SK-N-SH (cell line): Measurements from ENCODE around the gene ZNF91. TPM values are rescaled to one million over a fixed set of nuclear protein-coding genes. Genes with fewer than 3 reads are reported as not detected.
A peak's percentile ranks its signal among the peaks of the same experiment; 100 is the strongest.
"Not testable (repeated sequence)": the region's sequence is repeated elsewhere in the genome, so short reads cannot be mapped to it uniquely, and the experiment has no call there.

Source experiments
- CTCF ChIA-PET: fragments of 300-600, 350-600 bp; formaldehyde crosslinking; extraction: SDS; loops from one replicate; lab custom pipeline; 2021; lab: Yijun Ruan, JAX
- POLR2A ChIA-PET: fragments of 350-600 bp; sonication (Branson Sonifier 250); formaldehyde crosslinking; extraction: SDS; loops from one replicate; lab custom pipeline; 2020; ENCODE audit warnings: antibody characterized with exemption, inconsistent platforms; lab: Yijun Ruan, JAX
- DNase-seq: peaks from one replicate; pipeline ENCODE4 v3.0.0; 2012
- H2AFZ ChIP-seq: fragments of 200-600 bp; sonication (generic); 2 replicates; pipeline ENCODE4 v1.8.1; 2016; ENCODE audit warnings: antibody characterized with exemption, mild to moderate bottlenecking, low read depth
- H3F3A ChIP-seq: fragments of 200-600 bp; sonication (generic); replicated peaks from 2 replicates; pipeline ENCODE3; 2016; ENCODE audit warnings: antibody characterized with exemption, mild to moderate bottlenecking; ENCODE audit not compliant: insufficient read depth
- H3K27ac ChIP-seq, 2 experiments: fragments of 200-500 bp in 1 of 2; fragments of 200-600 bp in 1 of 2; sonication (Bioruptor generic) in 1 of 2; sonication (generic), shearing (Covaris generic) in 1 of 2; 2 replicates each; pipeline versions ENCODE4 v1.5.1 to v1.6.1; 2014 to 2016; ENCODE audit warnings: low read depth in 2 of 2, inconsistent platforms in 1 of 2, low read length in 1 of 2, mild to moderate bottlenecking in 1 of 2, mixed read lengths in 1 of 2
- H3K27me3 ChIP-seq: fragments of 200-600 bp; sonication (generic), shearing (Covaris generic); 2 replicates; pipeline ENCODE4 v1.6.1; 2016; ENCODE audit warnings: mixed run types; ENCODE audit not compliant: insufficient read depth
- H3K36me3 ChIP-seq, 2 experiments: fragments of 200-500 bp in 1 of 2; fragments of 200-600 bp in 1 of 2; sonication (Bioruptor generic) in 1 of 2; sonication (generic) in 1 of 2; replicated peaks in 1 of 2; 2 replicates each; pipeline versions ENCODE3 to v1.5.1; 2014 to 2016; ENCODE audit warnings: low read length in 1 of 2, mild to moderate bottlenecking in 1 of 2; ENCODE audit not compliant: insufficient read depth in 2 of 2, control insufficient read depth in 1 of 2
- H3K4me1 ChIP-seq, 2 experiments: fragments of 200-500 bp in 1 of 2; fragments of 200-600 bp in 1 of 2; sonication (Bioruptor generic) in 1 of 2; sonication (generic), shearing (Covaris generic) in 1 of 2; 2 replicates each; pipeline versions ENCODE4 v1.5.1 to v1.6.1; 2014 to 2016; ENCODE audit warnings: low read depth in 1 of 2, low read length in 1 of 2, mixed run types in 1 of 2; ENCODE audit not compliant: insufficient read depth in 2 of 2, control insufficient read depth in 1 of 2
- H3K4me2 ChIP-seq: fragments of 200-600 bp; sonication (generic), shearing (Covaris generic); 2 replicates; pipeline ENCODE4 v1.6.1; 2017; ENCODE audit warnings: mixed run types
- H3K4me3 ChIP-seq, 2 experiments: fragments of 200-500 bp in 1 of 2; fragments of 200-600 bp in 1 of 2; sonication (Bioruptor generic) in 1 of 2; sonication (generic), shearing (Covaris generic) in 1 of 2; 2 replicates each; pipeline versions ENCODE4 v1.5.1 to v1.8.1; 2014 to 2016; ENCODE audit warnings: low read depth in 2 of 2, inconsistent platforms in 1 of 2, low read length in 1 of 2, mild to moderate bottlenecking in 1 of 2, mixed read lengths in 1 of 2, moderate library complexity in 1 of 2
- H3K79me2 ChIP-seq: fragments of 200-600 bp; sonication (generic); 2 replicates; pipeline ENCODE4 v1.8.1; 2017; ENCODE audit warnings: mild to moderate bottlenecking; ENCODE audit not compliant: insufficient read depth
- H3K9ac ChIP-seq: fragments of 200-600 bp; sonication (generic); 2 replicates; pipeline ENCODE4 v1.6.1; 2017; ENCODE audit warnings: mixed run types
- H3K9me2 ChIP-seq: fragments of 200-600 bp; sonication (generic); 2 replicates; pipeline ENCODE4 v1.6.1; 2017; ENCODE audit warnings: mixed run types
- H3K9me3 ChIP-seq: fragments of 200-600 bp; sonication (generic); 2 replicates; pipeline ENCODE4 v1.6.1; 2017; ENCODE audit warnings: mixed run types, mild to moderate bottlenecking, moderate library complexity
- H4K20me1 ChIP-seq: fragments of 200-600 bp; sonication (generic); 2 replicates; pipeline ENCODE4 v1.6.1; 2017; ENCODE audit warnings: mild to moderate bottlenecking, mixed run types; ENCODE audit not compliant: insufficient read depth
- EP300 ChIP-seq, 2 experiments: IDR thresholded peaks; 2 replicates each; pipeline versions ENCODE4 v1.4.0 to v1.6.1; 2012; ENCODE audit warnings: borderline replicate concordance in 1 of 2, low read depth in 1 of 2, low read length in 1 of 2
- EZH2phosphoT487 ChIP-seq: fragments of 200-600 bp; sonication (generic); IDR thresholded peaks from 2 replicates; pipeline ENCODE4 v1.6.1; 2017; ENCODE audit warnings: low read depth, mixed run types, mild to moderate bottlenecking, antibody characterized with exemption, moderate library complexity, borderline replicate concordance
- FOXM1 ChIP-seq: IDR thresholded peaks from 2 replicates; pipeline ENCODE4 v1.4.0; 2012; ENCODE audit warnings: low read depth, mild to moderate bottlenecking
- GABPA ChIP-seq: IDR thresholded peaks from 2 replicates; pipeline ENCODE4 v1.4.0; 2012; ENCODE audit warnings: low read depth, mild to moderate bottlenecking
- GATA2 ChIP-seq: sonication (generic); formaldehyde crosslinking; IDR thresholded peaks from 2 replicates; pipeline ENCODE4 v1.5.0; 2020; ENCODE audit warnings: mild to moderate bottlenecking, missing genetic modification reagents
- NFIC ChIP-seq: IDR thresholded peaks from 2 replicates; pipeline ENCODE4 v1.4.0; 2012; ENCODE audit warnings: borderline replicate concordance
- NRF1 ChIP-seq: IDR thresholded peaks from 2 replicates; pipeline ENCODE4 v1.6.1; 2012; ENCODE audit warnings: low read depth, mild to moderate bottlenecking, low read length
- POLR2AphosphoS5 ChIP-seq: IDR thresholded peaks from 2 replicates; pipeline ENCODE4 v1.6.1; 2012; ENCODE audit warnings: low read depth, low read length
- RFX5 ChIP-seq: IDR thresholded peaks from 2 replicates; pipeline ENCODE4 v1.6.1; 2012; ENCODE audit warnings: mild to moderate bottlenecking, improper control_type of control experiment, low read length
- SMC3 ChIP-seq: IDR thresholded peaks from 2 replicates; pipeline ENCODE4 v1.6.1; 2012; ENCODE audit warnings: low read depth, low read length, improper control_type of control experiment
- TAF1 ChIP-seq: IDR thresholded peaks from 2 replicates; pipeline ENCODE4 v1.6.1; 2012; ENCODE audit warnings: low read depth, mild to moderate bottlenecking, low read length, moderate library complexity, borderline replicate concordance
- TCF12 ChIP-seq: IDR thresholded peaks from 2 replicates; pipeline ENCODE4 v1.4.0; 2012
- TEAD4 ChIP-seq: IDR thresholded peaks from 2 replicates; pipeline ENCODE4 v1.4.0; 2012; ENCODE audit warnings: mild to moderate bottlenecking, borderline replicate concordance; ENCODE audit not compliant: insufficient read depth
- YY1 ChIP-seq: IDR thresholded peaks from 2 replicates; pipeline ENCODE4 v1.4.0; 2012; ENCODE audit warnings: low read depth, mild to moderate bottlenecking
- WGBS: methylation state at CpG from one replicate; pipeline ENCODE4 v1.1.6; 2017; ENCODE audit warnings: low lambda C conversion rate; 5-methylcytosine and 5-hydroxymethylcytosine counted together
- polyA plus RNA-seq, 3 experiments: library from polyadenylated mRNA; depleted of rRNA; stranded (reverse); fragments of >200 nt; gene quantifications; 2 replicates each; pipeline ENCODE4 v1.2.3, GENCODE V29; 2012
- TF ChIP-seq, protein P1 (sequence below): fragments of 200-600 bp; sonication (generic); IDR thresholded peaks from 2 replicates; pipeline ENCODE4 v1.6.1; 2017; ENCODE audit warnings: antibody characterized with exemption, mild to moderate bottlenecking, moderate library complexity
- TF ChIP-seq, protein P2 (sequence below): IDR thresholded peaks from 2 replicates; pipeline ENCODE4 v1.4.0; 2012; ENCODE audit warnings: low read depth
- TF ChIP-seq, protein P3 (sequence below): IDR thresholded peaks from 2 replicates; pipeline ENCODE4; 2012
- TF ChIP-seq, protein P4 (sequence below): fragments of 150-350 bp; IDR thresholded peaks from 2 replicates; pipeline ENCODE4 v1.6.1; 2017; ENCODE audit warnings: antibody characterized with exemption, low read length, low read depth, borderline replicate concordance
- TF ChIP-seq, protein P5 (sequence below): IDR thresholded peaks from 2 replicates; pipeline ENCODE4 v1.4.0; 2012; ENCODE audit warnings: low read depth, borderline replicate concordance

ZNF91 gene
- polyA plus RNA-seq, 1 of the 3 experiments (the other 2 are of a cell fraction), result 11.8 TPM

DNA sequence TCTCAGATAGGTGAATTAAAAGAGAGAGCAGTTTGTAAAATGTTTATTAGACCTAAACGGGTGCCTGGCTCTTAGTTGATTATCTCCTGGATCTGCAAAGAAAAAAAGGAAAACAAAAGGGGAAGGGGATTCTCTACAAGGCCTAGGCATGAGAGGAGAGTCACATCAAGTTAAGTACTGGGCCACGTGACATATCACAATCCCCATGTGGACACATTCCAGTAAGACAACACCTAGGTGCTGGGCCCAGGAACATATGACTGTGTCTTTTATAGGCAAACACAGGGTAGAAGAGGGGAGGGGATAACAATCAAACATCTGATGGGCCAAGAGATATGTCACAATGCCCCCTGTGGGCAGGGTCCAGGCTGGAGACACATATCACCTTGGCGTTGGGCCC lies 4.2 kb upstream of the ZNF91 start:
- H3K27ac ChIP-seq, result no peak overlapping the region
- DNase-seq, result no peak
- H3K27me3 ChIP-seq, result no peaks in the 10 kb centered on the region
- H3K4me2 ChIP-seq, result no peak overlapping the region
- H3K4me3 ChIP-seq, result no peak overlapping the region
- ChIA-PET CTCF (no interaction called here), POLR2A (no interaction called here)
- H2AFZ ChIP-seq, result no peak overlapping the region
- H3F3A ChIP-seq, result peaks cover 5% of the 10 kb centered on the region
- H3K79me2 ChIP-seq, result peaks cover 6% of the 10 kb centered on the region
- H3K4me1 ChIP-seq, result no peaks in the 10 kb centered on the region
- TF ChIP-seq YY1, result no peak
- TF ChIP-seq TAF1, result no peak
- TF ChIP-seq FOXM1, result no peak
- TF ChIP-seq, protein P1, sequence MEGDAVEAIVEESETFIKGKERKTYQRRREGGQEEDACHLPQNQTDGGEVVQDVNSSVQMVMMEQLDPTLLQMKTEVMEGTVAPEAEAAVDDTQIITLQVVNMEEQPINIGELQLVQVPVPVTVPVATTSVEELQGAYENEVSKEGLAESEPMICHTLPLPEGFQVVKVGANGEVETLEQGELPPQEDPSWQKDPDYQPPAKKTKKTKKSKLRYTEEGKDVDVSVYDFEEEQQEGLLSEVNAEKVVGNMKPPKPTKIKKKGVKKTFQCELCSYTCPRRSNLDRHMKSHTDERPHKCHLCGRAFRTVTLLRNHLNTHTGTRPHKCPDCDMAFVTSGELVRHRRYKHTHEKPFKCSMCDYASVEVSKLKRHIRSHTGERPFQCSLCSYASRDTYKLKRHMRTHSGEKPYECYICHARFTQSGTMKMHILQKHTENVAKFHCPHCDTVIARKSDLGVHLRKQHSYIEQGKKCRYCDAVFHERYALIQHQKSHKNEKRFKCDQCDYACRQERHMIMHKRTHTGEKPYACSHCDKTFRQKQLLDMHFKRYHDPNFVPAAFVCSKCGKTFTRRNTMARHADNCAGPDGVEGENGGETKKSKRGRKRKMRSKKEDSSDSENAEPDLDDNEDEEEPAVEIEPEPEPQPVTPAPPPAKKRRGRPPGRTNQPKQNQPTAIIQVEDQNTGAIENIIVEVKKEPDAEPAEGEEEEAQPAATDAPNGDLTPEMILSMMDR, result no peak
- no peak for TF ChIP-seq GATA2 (CRISPR knock-in tag)
- TF ChIP-seq SMC3, result no peak
- no peak for TF ChIP-seq TCF12
- TF ChIP-seq RFX5, result no peak
- no peak for TF ChIP-seq GABPA
- TF ChIP-seq, protein P2, sequence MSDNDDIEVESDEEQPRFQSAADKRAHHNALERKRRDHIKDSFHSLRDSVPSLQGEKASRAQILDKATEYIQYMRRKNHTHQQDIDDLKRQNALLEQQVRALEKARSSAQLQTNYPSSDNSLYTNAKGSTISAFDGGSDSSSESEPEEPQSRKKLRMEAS, result no peak
- TF ChIP-seq, protein P3, sequence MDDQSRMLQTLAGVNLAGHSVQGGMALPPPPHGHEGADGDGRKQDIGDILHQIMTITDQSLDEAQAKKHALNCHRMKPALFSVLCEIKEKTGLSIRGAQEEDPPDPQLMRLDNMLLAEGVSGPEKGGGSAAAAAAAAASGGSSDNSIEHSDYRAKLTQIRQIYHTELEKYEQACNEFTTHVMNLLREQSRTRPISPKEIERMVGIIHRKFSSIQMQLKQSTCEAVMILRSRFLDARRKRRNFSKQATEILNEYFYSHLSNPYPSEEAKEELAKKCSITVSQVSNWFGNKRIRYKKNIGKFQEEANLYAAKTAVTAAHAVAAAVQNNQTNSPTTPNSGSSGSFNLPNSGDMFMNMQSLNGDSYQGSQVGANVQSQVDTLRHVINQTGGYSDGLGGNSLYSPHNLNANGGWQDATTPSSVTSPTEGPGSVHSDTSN, result no peak
- no peak for TF ChIP-seq POLR2AphosphoS5
- TF ChIP-seq, protein P4, sequence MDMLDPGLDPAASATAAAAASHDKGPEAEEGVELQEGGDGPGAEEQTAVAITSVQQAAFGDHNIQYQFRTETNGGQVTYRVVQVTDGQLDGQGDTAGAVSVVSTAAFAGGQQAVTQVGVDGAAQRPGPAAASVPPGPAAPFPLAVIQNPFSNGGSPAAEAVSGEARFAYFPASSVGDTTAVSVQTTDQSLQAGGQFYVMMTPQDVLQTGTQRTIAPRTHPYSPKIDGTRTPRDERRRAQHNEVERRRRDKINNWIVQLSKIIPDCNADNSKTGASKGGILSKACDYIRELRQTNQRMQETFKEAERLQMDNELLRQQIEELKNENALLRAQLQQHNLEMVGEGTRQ, result no peak
- TF ChIP-seq NFIC, result no peak
- no peak for TF ChIP-seq EZH2phosphoT487
- no peak for TF ChIP-seq NRF1
- TF ChIP-seq, protein P5, sequence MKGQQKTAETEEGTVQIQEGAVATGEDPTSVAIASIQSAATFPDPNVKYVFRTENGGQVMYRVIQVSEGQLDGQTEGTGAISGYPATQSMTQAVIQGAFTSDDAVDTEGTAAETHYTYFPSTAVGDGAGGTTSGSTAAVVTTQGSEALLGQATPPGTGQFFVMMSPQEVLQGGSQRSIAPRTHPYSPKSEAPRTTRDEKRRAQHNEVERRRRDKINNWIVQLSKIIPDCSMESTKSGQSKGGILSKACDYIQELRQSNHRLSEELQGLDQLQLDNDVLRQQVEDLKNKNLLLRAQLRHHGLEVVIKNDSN, result no peak
- TF ChIP-seq EP300 (IDR thresholded peaks at IDR 0.05; ENCODE audit: borderline replicate concordance in 1 of 2, low read depth in 1 of 2, low read length in 1 of 2), result no peak
- TF ChIP-seq TEAD4, result no peak
- WGBS, result 68% methylated on average over 3 of the region's 3 CpGs
- H3K9me3 ChIP-seq, result no peaks in the 10 kb centered on the region
- no peak overlapping the region for H3K9ac ChIP-seq
- peaks cover 0 to 4% of the 10 kb centered on the region in 2 experiments for H3K36me3 ChIP-seq
- H3K9me2 ChIP-seq, result no peaks in the 10 kb centered on the region
- H4K20me1 ChIP-seq, result no peaks in the 10 kb centered on the region

DNA sequence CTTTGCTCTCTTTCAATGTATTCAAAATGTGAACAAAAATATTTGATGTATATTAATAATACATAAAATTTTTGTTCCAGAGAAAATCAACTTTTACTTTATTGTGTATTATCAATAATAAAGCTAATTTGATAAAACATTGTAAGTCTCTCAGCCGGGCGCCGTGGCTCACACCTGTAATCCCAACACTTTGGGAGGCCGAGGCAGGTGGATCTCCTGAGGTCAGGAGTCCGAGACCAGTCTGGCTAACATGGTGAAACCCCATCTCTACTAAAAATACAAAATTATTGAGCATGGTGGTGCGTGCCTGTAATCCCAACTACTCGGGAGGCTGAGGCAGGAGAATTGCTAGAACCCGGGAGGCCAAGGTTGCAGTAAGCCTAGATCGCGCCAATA lies 449 bp upstream of the ZNF91 start:
- WGBS, result 81% methylated on average over 10 of the region's 10 CpGs

More for the DNA sequence above, 449 bp upstream of the ZNF91 start:
- H3K9me3 ChIP-seq, H3F3A ChIP-seq, H3K9me2 ChIP-seq, H4K20me1 ChIP-seq, H3K9ac ChIP-seq, H3K4me3 ChIP-seq, DNase-seq, H3K4me2 ChIP-seq, H3K27me3 ChIP-seq, H3K4me1 ChIP-seq: not testable (repeated sequence)
- ChIA-PET POLR2A (interaction anchor here (0.6 to 2.6 kb wide), 6 partner anchors 8 to 291 kb away, joined by 3 to 21 read pairs (median 3); partner anchors contain the start of gene ZNF675), CTCF (interaction anchor here (0.9 kb wide), 2 partner anchors 20 to 422 kb away, joined by 3 read pairs; no protein-coding TSS in a partner anchor)
- Histone ChIP-seq H3K27ac (peak overlapping the region in 1 of 2 experiments; percentile 87; a peak in 2 of 4 replicates), H2AFZ (peak overlapping the region; percentile 90), H3K79me2 (peaks cover 43% of the 10 kb centered on the region), H3K36me3 (peaks cover 8 to 32% of the 10 kb centered on the region in 2 experiments)
